PC-3 (cell line): Measurements from ENCODE around the gene PRUNE1. TPM values are rescaled to one million over a fixed set of nuclear protein-coding genes. Genes with fewer than 3 reads are reported as not detected.

Experiments
- ATAC-seq: fragments of 200-7000 bp; cut with Tn5 transposase; 2 replicates; pipeline ENCODE4 v1.9.1; 2020; ENCODE audit warnings: mild to moderate bottlenecking, moderate library complexity
- BruUV-seq: library from RNA; stranded (reverse); fragments of 400-500 nt; replicated peaks from 2 replicates; lab custom pipeline; 2021; lab: Mats Ljungman, UMichigan
- CTCF ChIA-PET: fragments of 300-600 bp; sonication (Branson Sonifier 250); formaldehyde crosslinking; loops from one replicate; lab custom pipeline; 2022; ENCODE audit warnings: antibody characterized with exemption; lab: Charles Lee
- POLR2A ChIA-PET: fragments of 300-600 bp; sonication (Branson Sonifier 250); formaldehyde crosslinking; loops from one replicate; lab custom pipeline; 2022; ENCODE audit warnings: antibody characterized with exemption; ENCODE audit not compliant: unreplicated experiment; lab: Charles Lee
- DNase-seq: peaks from one replicate; pipeline ENCODE4 v3.0.0-alpha.2; 2015
- H2AFZ ChIP-seq: fragments of 300-600 bp; sonication (generic); 2 replicates; pipeline ENCODE4 v1.6.0; 2016; ENCODE audit warnings: antibody characterized with exemption, low read length
- H3F3A ChIP-seq: fragments of 300-600 bp; sonication (generic); one replicate; pipeline ENCODE4 v1.6.0; 2017; ENCODE audit warnings: antibody characterized with exemption, low read length, control low read depth, mild to moderate bottlenecking; ENCODE audit not compliant: unreplicated experiment
- H3K27ac ChIP-seq: fragments of 300-600 bp; sonication (generic); 2 replicates; pipeline ENCODE4 v1.5.1; 2016; ENCODE audit warnings: mild to moderate bottlenecking, low read length
- H3K27me3 ChIP-seq: fragments of 300-600 bp; sonication (generic); 2 replicates; pipeline ENCODE4 v1.6.1; 2016; ENCODE audit warnings: low read length, mixed read lengths
- H3K36me3 ChIP-seq: fragments of 300-600 bp; sonication (generic); 2 replicates; pipeline ENCODE4 v1.6.1; 2016; ENCODE audit warnings: low read depth, mixed run types, low read length, mixed read lengths
- H3K4me1 ChIP-seq: fragments of 300-600 bp; sonication (generic); 2 replicates; pipeline ENCODE4 v1.5.1; 2016; ENCODE audit warnings: low read length; ENCODE audit not compliant: insufficient read depth
- H3K4me2 ChIP-seq: fragments of 300-600 bp; sonication (generic); 2 replicates; pipeline ENCODE4 v1.6.0; 2016; ENCODE audit warnings: low read length
- H3K4me3 ChIP-seq: fragments of 300-600 bp; sonication (generic); 2 replicates; pipeline ENCODE4 v1.5.1; 2016; ENCODE audit warnings: mild to moderate bottlenecking, low read length, mixed read lengths
- H3K79me2 ChIP-seq: fragments of 300-600 bp; sonication (generic); 2 replicates; pipeline ENCODE4 v1.6.1; 2017; ENCODE audit warnings: low read length, mixed read lengths
- H3K9ac ChIP-seq: fragments of 300-600 bp; sonication (generic); 2 replicates; pipeline ENCODE4 v1.6.0; 2016; ENCODE audit warnings: mild to moderate bottlenecking, low read length
- H3K9me2 ChIP-seq: fragments of 300-600 bp; sonication (generic); replicated peaks from 2 replicates; pipeline ENCODE4 v1.6.1; 2016; ENCODE audit warnings: mixed run types, low read length, mixed read lengths
- H3K9me3 ChIP-seq: fragments of 300-600 bp; sonication (generic); 2 replicates; pipeline ENCODE4 v1.6.1; 2016; ENCODE audit warnings: low read length, mixed read lengths
- H4K20me1 ChIP-seq: fragments of 300-600 bp; sonication (generic); 2 replicates; pipeline ENCODE4 v1.6.1; 2016; ENCODE audit warnings: low read length, mixed read lengths
- EZH2 ChIP-seq: fragments of 300-600 bp; sonication (generic); IDR thresholded peaks from one replicate; pipeline ENCODE4 v1.6.1; 2017; ENCODE audit warnings: antibody characterized with exemption, mild to moderate bottlenecking, low read length; ENCODE audit not compliant: unreplicated experiment
- EZH2phosphoT487 ChIP-seq: fragments of 300-600 bp; sonication (generic); IDR thresholded peaks from 2 replicates; pipeline ENCODE4 v1.6.1; 2018; ENCODE audit warnings: mild to moderate bottlenecking, antibody characterized with exemption, low read length, borderline replicate concordance
- intact Hi-C: fragments of 100-400 bp; cut with micrococcal nuclease; formaldehyde crosslinking; loops from 2 replicates; pipeline ENCODE4 v1.9.0; 2023
- total RNA-seq: library from RNA; depleted of rRNA; stranded (reverse); fragments of >200 nt; gene quantifications from 2 replicates; pipeline ENCODE4 v1.2.3, GENCODE V29; 2014
- TF ChIP-seq, protein P1 (sequence below): fragments of 300-600 bp; sonication (generic); conservative IDR thresholded peaks from 2 replicates; pipeline ENCODE4 v1.5.1; 2017; ENCODE audit warnings: antibody characterized with exemption, low read depth, mild to moderate bottlenecking, low read length

PRUNE1 gene
- total RNA-seq, 1 experiment from 2014 or later: 20.3 TPM

GRCh38 chr1:150994248-150994647 is 14.0 kb upstream of the PRUNE1 start:
- H3K4me2 ChIP-seq: no peak overlapping the region
- H4K20me1 ChIP-seq: no peaks in the 10 kb centered on the region
- ATAC-seq (no peak), DNase-seq (no peak)
- TF ChIP-seq EZH2 (no peak), EZH2phosphoT487 (no peak)
- TF ChIP-seq, protein P1, sequence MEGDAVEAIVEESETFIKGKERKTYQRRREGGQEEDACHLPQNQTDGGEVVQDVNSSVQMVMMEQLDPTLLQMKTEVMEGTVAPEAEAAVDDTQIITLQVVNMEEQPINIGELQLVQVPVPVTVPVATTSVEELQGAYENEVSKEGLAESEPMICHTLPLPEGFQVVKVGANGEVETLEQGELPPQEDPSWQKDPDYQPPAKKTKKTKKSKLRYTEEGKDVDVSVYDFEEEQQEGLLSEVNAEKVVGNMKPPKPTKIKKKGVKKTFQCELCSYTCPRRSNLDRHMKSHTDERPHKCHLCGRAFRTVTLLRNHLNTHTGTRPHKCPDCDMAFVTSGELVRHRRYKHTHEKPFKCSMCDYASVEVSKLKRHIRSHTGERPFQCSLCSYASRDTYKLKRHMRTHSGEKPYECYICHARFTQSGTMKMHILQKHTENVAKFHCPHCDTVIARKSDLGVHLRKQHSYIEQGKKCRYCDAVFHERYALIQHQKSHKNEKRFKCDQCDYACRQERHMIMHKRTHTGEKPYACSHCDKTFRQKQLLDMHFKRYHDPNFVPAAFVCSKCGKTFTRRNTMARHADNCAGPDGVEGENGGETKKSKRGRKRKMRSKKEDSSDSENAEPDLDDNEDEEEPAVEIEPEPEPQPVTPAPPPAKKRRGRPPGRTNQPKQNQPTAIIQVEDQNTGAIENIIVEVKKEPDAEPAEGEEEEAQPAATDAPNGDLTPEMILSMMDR: no peak
- H3K4me1 ChIP-seq: peaks cover 14% of the 10 kb centered on the region
- no peaks in the 10 kb centered on the region for H3K9me2 ChIP-seq
- no peak overlapping the region for H3K27ac ChIP-seq
- no peak overlapping the region for H3K4me3 ChIP-seq
- H2AFZ ChIP-seq: no peak overlapping the region
- no peaks in the 10 kb centered on the region for H3K9me3 ChIP-seq
- CTCF ChIA-PET: interaction anchor here (1.2 kb wide), 1 partner anchor 13 kb away, joined by 3 read pairs; no protein-coding TSS in a partner anchor
- BruUV-seq: no TSS peak
- POLR2A ChIA-PET: no interaction called here
- intact Hi-C loops: loop anchor here (10.0 kb wide), 1 partner anchor 429 kb away; no protein-coding TSS in a partner anchor
- H3K36me3 ChIP-seq: no peaks in the 10 kb centered on the region
- H3K27me3 ChIP-seq: no peaks in the 10 kb centered on the region
- H3K9ac ChIP-seq: no peak overlapping the region
- no peaks in the 10 kb centered on the region for H3F3A ChIP-seq
- no peaks in the 10 kb centered on the region for H3K79me2 ChIP-seq

DNA sequence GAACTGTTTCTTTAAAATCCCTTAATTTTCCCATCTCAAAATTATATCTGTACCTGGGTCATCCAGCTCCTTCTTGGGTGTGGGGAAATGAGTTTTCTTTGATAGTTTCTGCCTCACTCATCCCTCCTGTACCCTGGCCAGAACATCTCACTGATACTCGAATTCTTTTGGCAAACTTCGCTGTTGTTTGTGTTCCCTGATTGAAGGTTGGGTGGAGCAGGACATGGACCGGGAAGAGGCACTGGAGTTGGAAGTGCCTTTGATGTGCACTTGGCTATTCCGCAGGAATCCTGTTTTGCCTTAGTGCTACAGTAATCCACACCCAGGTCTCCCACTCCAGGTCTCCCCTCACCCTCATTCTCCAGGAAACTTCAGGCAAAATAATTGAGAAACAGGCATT is 12.8 kb upstream of the PRUNE1 start:
- H3F3A ChIP-seq: no peaks in the 10 kb centered on the region
- H3K9me2 ChIP-seq: no peaks in the 10 kb centered on the region
- CTCF ChIA-PET: interaction anchor here (0.8 to 1.9 kb wide), 5 partner anchors 11 to 73 kb away, joined by 3 to 17 read pairs (median 9); partner anchors contain the start of genes ANXA9 and MINDY1
- H3K36me3 ChIP-seq: no peaks in the 10 kb centered on the region
- DNase-seq (no peak), ATAC-seq (no peak)
- H2AFZ ChIP-seq: peak overlapping the region; percentile 19
- intact Hi-C loops: loop anchor here (10.0 kb wide), 1 partner anchor 431 kb away; no protein-coding TSS in a partner anchor
- H3K27me3 ChIP-seq: no peaks in the 10 kb centered on the region
- no peak overlapping the region for H3K9ac ChIP-seq
- BruUV-seq: no TSS peak
- POLR2A ChIA-PET: no interaction called here
- H4K20me1 ChIP-seq: no peaks in the 10 kb centered on the region
- H3K4me1 ChIP-seq: peaks cover 22% of the 10 kb centered on the region
- TF ChIP-seq, protein P1: no peak
- TF ChIP-seq EZH2 (no peak), EZH2phosphoT487 (no peak)
- no peak overlapping the region for H3K27ac ChIP-seq
- no peaks in the 10 kb centered on the region for H3K79me2 ChIP-seq
- H3K4me3 ChIP-seq: no peak overlapping the region
- H3K4me2 ChIP-seq: peak overlapping the region; percentile 36
- no peaks in the 10 kb centered on the region for H3K9me3 ChIP-seq

DNA sequence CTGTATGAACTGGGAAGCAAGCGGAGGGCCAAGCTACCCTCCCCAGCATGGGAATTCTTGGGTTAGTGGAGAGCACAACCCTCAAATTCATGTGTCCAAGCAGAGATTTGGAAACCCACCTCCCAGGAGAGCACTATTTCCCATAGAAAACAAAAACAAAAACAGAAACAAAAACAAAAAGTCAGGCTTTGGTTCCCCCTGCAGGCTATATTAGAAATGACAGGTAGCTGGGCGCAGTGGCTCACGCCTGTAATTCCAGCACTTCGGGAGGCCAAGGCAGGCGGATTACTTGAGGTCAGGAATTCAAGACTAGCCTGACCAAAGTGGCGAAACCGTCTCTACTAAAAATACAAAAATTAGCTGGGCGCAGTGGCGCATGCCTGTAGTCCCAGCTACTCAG is 12.4 kb upstream of the PRUNE1 start:
- Histone ChIP-seq H3K9me2 (no peaks in the 10 kb centered on the region), H3K27me3 (no peaks in the 10 kb centered on the region), H3F3A (no peaks in the 10 kb centered on the region), H2AFZ (peak overlapping the region; percentile 19; the same call in 1 of the 2 replicates), H3K4me1 (peaks cover 22% of the 10 kb centered on the region), H3K36me3 (no peaks in the 10 kb centered on the region), H3K4me2 (peak overlapping the region; percentile 36), H3K79me2 (no peaks in the 10 kb centered on the region), H3K9me3 (no peaks in the 10 kb centered on the region), H4K20me1 (no peaks in the 10 kb centered on the region), H3K27ac (no peak overlapping the region), H3K9ac (no peak overlapping the region), H3K4me3 (no peak overlapping the region)
- TF ChIP-seq EZH2phosphoT487 (no peak), EZH2 (no peak)
- TF ChIP-seq, protein P1: peak; percentile 86
- peak; percentile 58 for DNase-seq
- intact Hi-C loops: loop anchor here (2.0 to 10.0 kb wide), 2 partner anchors 17 to 431 kb away; no protein-coding TSS in a partner anchor
- no TSS peak for BruUV-seq
- CTCF ChIA-PET: interaction anchor here (0.5 to 1.9 kb wide), 9 partner anchors 11 to 375 kb away, joined by 3 to 17 read pairs (median 6); partner anchors contain the start of genes ANXA9 and MINDY1
- ATAC-seq: peak; percentile 35
- POLR2A ChIA-PET: no interaction called here
